ENCODE results near the gene STK11.

DNA sequence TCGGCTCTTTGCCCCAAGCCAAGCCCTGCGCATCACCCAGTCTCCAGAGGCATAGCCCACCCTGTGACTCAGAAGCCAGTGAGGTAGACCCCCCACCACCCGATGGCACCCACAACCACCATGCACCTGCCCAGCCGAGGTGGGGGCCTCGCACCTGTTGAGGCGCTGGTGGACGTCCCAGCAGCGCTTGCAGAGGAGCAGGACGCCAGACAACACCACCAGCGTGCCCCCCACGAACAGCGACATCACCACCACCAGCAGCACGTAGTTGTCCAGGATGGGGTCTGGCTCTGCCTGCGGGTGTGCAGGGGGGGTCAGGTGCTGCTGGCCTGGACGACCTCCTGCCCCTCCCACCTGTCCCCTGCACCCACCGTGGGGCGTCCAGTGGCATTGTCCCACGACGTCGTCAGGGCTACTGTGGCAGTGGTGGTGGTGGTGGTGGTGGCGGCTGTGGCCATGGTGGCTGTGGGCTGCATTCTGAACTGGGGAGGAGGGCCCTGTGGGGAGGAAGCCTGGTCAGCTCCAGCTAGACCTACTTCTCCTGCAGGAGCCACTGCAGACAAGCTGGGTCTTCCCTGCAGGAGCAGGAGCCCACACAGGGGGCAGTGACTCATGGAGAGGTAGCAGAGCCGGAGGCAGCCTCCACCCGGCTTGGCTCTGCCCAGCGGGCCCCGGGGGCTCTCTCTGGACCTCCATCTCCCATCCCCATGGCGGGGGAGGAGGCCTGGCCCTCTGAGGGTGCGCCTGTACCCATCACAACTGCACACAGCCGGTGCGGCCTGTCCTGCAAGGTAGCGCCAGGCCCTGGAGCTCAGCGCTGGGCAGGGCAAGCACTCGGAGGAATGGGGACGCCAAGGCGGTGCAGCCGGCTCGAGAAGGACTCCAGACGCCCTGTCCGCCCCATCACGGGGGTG lies 30.3 kb downstream of the STK11 start:
- no peak for TF ChIP-seq CTCF (IDR thresholded peaks at IDR 0.05; ENCODE audit: insufficient read depth, low read length)
- TF ChIP-seq, protein P1, sequence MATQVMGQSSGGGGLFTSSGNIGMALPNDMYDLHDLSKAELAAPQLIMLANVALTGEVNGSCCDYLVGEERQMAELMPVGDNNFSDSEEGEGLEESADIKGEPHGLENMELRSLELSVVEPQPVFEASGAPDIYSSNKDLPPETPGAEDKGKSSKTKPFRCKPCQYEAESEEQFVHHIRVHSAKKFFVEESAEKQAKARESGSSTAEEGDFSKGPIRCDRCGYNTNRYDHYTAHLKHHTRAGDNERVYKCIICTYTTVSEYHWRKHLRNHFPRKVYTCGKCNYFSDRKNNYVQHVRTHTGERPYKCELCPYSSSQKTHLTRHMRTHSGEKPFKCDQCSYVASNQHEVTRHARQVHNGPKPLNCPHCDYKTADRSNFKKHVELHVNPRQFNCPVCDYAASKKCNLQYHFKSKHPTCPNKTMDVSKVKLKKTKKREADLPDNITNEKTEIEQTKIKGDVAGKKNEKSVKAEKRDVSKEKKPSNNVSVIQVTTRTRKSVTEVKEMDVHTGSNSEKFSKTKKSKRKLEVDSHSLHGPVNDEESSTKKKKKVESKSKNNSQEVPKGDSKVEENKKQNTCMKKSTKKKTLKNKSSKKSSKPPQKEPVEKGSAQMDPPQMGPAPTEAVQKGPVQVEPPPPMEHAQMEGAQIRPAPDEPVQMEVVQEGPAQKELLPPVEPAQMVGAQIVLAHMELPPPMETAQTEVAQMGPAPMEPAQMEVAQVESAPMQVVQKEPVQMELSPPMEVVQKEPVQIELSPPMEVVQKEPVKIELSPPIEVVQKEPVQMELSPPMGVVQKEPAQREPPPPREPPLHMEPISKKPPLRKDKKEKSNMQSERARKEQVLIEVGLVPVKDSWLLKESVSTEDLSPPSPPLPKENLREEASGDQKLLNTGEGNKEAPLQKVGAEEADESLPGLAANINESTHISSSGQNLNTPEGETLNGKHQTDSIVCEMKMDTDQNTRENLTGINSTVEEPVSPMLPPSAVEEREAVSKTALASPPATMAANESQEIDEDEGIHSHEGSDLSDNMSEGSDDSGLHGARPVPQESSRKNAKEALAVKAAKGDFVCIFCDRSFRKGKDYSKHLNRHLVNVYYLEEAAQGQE (IDR thresholded peaks at IDR 0.05; ENCODE audit: insufficient replicate concordance, low read depth) = no peak

Data from HL-60 (cell line).